ENCODE data around the gene KSR2. TPM values are rescaled to one million over a fixed set of nuclear protein-coding genes. Genes with fewer than 3 reads are reported as not detected.

KSR2 gene
- total RNA-seq, 2 donors from 2014 or later, result 0.05 TPM; not detected in 1

DNA sequence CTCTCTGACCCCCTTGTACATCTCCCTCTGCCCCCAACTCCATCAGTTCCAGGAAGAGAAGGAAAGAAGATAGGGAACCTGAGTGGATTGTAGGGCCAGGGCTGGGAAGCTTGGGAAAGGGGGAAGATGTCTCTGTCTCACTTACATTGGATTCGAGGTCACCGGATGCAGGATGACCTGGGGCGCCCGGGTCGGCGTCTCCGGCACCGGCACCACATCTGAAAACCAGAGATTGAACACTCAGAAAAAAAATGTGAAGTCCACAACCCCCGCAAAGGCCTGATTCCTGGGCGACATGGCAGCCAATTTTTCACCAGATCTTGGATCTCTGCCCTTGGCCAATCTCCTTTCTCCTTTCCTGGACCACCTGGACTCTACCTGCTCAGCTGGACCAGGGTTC, 438.0 kb downstream of the KSR2 start:
- intact Hi-C loops (cut with DNase I), result no loop called here
- DNase-seq (ENCODE audit: low spot score), result no peak

DNA sequence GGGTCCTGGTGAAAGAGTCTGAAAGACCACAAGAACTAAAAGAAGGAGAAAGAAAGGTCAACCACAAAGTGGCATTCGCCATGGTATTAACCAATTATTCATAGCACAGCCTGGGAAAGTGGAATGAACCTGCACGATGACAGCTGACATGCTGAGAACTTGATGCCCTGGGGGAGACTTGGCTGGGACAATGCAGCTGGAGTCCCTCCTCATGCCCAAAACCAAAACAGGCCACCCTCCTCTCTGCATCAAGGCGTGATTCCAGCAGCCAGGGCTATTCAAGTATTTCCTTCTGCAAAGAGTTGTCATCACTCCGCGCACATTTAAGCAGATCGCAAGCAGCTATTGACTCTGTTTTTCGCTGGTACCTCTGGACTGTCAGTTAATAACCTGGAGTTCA, 440.3 kb downstream of the KSR2 start:
- intact Hi-C loops (cut with DNase I), result no loop called here
- DNase-seq (ENCODE audit: low spot score), result no peak

DNA sequence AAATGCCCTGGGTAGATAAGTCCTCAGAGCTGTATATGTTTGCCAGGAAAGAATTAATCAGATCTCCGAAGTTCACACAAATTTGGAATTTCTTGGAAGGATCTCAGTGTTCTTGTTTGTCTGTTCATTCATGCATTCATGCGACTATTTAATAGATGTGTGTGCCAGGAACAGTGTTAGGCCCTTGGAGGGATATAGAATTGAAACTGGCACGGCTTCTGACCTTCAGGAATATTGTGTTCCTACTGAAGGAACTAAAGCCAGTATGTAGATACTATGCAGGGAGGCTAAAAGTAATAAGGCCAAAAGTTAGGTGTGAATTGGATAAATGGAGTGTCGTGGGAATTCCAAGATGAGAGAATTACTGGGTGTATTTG, 441.3 kb downstream of the KSR2 start:
- intact Hi-C loops (cut with DNase I), result no loop called here
- DNase-seq (ENCODE audit: low spot score), result no peak

DNA sequence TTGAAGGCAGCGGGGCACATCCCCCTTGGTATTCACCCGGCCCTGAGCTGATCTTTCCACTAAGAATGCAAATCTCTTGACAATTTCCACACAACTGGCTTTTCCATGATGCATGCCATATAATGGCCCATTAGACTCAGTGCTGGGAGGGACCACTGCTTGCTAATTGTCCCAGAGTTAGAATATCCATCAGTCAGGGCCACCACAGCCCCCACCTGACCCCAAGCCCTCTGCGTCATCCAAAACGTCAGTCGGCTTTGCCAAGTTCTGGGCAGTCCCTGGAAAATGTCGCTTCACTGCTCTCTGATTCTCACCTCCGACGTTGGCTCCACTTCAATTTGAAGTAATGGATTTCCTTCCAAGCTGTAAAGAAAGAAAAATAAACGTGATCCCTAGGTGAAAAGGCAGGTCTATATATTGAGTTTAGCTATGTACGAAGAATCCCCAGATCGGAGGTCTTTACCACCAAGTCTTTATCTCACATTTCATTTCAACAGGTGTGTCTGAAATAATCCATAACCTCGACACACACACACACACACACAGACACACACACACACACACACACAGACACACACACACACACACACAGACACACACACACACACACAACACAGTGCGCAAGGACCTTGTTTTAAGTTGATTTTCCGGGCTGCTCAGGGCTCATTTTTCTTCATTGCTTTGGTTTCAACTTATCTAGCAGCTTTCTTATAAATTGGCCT, 441.9 kb downstream of the KSR2 start:
- intact Hi-C loops (cut with DNase I), result no loop called here
- DNase-seq (ENCODE audit: low spot score), result no peak

DNA sequence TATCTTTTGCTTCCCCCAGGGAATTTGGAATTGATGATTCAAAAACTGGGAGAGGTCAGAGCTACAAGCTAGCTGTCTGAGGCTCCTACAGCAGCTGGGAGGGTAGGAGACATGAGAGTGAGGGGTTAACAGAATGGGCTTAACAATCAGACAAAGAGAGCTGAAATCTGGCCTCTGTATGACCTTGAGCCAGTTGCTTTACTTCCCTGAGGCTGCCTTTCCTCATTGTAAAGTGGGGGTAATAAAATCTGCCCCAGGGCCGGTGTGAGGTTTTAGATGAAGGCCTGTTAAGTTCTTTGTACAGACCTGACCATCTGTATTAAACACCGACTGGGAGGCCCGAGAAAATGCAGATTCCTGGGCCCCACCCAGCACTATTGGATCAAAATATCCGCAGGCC, 443.0 kb downstream of the KSR2 start:
- intact Hi-C loops (cut with DNase I), result no loop called here
- no peak for DNase-seq (ENCODE audit: low spot score)

DNA sequence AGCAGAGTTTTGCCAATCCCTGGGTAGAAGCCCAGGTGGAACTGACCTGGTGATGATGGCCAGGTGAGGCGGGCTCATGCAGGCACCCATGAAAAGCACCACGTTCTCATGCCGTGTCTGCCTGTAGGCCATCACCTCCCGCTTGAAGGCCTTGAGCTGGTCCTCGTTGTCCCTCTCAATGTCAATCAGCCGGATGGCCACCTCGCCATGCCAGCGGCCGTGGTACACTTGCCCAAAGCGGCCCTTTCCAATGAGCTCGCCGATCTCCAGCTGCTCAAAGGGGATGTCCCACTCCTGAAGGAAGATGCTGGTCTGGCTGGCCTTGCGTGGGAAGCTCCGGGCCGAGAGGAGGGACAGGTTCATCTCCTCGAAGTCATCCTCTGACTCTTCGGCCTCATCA, 444.0 kb downstream of the KSR2 start:
- intact Hi-C loops (cut with DNase I), result no loop called here
- DNase-seq (ENCODE audit: low spot score), result no peak

DNA sequence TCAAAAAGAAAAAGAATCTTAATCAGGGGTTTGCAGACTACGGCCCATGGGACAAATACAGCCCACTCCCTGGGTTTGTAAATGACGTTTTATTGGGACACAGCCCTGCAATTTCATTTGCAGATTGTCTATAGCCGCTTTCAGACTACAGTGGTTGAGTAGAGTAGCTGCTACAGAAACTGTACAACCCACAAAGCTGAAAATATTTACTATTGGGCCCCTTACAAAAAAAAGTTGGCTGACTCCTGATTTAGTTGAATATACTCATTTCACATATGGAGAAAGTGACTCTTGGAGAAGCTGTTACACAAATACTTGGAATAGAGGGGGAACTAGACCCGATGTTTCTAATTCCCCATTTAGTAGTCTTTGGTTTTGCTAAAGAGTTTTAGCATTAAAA, 444.8 kb downstream of the KSR2 start:
- intact Hi-C loops (cut with DNase I), result no loop called here
- no peak for DNase-seq (ENCODE audit: low spot score)

DNA sequence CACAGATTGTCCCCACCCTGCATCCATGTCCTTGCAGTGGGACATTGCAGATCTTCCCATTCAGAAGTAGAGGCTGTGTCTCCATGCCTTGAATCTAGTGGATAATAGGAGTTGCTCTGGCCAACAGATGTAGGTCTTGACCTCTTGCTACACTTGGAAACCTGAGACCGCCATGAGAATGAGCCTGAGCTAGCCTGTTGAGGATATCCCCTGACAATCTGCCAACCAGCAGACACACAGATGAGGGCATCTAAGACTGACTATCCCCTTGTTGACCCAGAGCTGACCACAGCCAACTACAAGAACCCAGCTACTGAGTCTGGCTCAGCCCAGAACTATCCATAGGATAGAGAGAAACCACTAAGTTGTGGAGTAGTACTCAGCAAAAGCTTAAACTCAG, 446.2 kb downstream of the KSR2 start:
- intact Hi-C loops (cut with DNase I), result no loop called here
- no peak for DNase-seq (ENCODE audit: low spot score)

DNA sequence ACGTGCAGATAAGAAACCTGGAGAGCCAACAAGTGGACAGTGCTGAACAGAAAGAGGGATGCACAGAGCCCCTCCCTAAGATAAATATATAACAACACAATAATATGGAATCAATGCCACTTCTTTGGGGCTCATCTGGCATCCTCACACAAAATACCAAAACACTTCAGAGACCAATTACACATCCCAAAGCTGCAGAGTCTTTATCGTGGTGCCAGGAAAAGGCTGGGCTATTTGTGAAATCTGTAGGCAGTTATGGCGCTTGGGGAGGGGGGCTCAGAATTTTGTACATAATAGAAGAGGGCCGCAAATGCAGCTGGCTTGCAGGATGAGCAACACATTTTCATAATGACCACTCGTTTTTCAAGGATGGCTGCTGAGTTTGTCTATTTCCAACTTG, 446.9 kb downstream of the KSR2 start:
- intact Hi-C loops (cut with DNase I), result no loop called here
- no peak for DNase-seq (ENCODE audit: low spot score)

DNA sequence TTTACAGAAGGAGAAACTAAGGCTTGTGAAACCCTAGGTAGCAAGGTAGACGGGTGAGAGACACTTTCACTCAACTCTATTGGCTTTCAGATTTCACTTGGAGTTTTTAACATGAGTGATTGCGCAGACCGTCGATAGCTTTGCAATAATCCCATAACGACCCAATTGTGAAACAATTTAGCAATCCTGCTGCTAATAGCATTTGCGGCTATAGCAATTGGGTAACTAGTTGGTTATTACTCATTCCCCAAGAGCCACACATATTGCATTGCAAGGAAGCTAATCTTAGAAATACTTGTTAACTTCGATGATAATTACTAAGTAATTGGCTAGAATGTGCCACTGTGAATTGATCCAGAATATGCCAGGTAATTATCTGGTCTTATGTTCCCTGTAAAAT, 447.4 kb downstream of the KSR2 start:
- intact Hi-C loops (cut with DNase I), result no loop called here

DNA sequence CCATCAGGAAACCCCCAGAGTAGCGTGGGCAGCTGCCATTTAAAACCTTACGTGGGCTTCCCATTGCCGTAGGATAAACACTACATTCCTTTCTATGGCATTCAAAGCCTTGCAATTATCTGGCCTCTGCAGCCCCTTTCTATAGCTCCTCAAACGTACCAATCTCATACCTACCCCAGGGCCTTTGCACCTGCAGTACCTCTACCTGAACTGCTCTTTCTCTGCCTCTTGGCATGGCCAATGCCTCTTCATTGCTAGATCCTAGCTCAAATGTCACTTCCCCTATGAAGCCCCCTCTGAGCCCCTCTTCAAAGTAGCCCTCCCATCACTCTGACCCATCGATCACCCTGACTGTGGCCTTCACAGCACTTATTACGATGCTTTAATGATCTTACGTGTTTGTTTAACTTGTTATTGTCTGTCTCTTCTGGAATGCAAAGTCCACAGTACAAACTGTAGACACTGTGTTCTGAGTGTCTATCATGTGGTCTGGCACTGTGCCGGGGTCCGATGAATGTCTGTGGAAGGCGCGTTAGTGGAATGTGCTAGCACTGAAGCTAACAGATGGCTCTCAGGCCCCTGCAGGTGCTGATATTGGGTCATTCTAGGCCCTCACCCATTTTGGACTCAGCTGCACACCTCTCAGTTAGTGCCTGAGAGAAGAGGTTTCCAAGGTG, 450.1 kb downstream of the KSR2 start:
- DNase-seq (ENCODE audit: low spot score), result no peak
- intact Hi-C loops (cut with DNase I), result loop anchor here in 1 of 2 donors (5.0 kb wide), 1 partner anchor 456 kb away; no protein-coding TSS in a partner anchor

More for the DNA sequence above, 447.4 kb downstream of the KSR2 start:
- no peak for DNase-seq (ENCODE audit: low spot score)

DNA sequence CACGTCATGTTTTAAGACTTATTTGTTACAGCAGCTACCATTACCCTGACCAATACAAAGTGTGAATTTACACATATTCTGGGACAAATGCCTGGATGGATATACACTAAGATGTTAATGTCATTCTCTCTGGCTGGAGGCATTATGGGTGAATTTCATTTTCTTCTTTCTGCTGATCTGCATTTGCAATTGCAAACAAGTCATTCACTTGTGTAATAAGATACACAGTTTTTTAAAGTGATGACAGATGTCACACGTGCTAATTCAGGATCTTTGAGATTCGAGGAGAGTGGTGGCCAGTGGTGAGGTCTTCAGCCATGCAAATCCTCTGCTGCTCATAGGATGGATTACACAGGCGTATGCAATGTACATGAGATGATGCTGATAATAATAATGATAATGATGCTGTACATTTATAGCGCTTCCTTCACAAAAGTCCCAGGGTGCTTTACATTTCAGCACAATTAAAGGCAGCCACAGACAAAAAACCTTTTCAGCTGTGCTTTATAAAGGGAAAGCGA, 451.5 kb downstream of the KSR2 start:
- intact Hi-C loops (cut with DNase I), result loop anchor here in 1 of 2 donors (5.0 kb wide), 1 partner anchor 455 kb away; no protein-coding TSS in a partner anchor

DNA sequence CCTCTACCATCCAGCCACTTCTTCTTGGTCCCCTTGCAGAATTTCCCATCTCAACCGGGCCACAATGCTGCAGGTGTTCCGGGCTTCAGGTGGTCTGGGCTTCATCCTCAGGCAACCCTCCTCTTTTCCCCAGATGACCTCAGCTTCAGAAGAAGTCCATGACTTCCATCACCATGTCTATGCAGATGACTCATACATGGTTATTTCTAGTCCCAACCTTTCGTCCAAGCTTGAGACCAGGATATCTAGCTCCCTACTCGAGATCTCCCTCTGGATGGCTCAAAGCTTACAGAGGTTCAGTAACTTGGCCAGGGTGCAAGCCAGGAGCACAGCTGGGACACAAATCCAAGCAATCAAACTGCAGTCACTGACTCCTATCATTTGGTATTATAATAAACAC, 452.8 kb downstream of the KSR2 start:
- DNase-seq (ENCODE audit: low spot score), result no peak
- intact Hi-C loops (cut with DNase I), result loop anchor here in 1 of 2 donors (5.0 kb wide), 1 partner anchor 454 kb away; no protein-coding TSS in a partner anchor

More for the DNA sequence above, 451.5 kb downstream of the KSR2 start:
- DNase-seq (ENCODE audit: low spot score), result no peak

DNA sequence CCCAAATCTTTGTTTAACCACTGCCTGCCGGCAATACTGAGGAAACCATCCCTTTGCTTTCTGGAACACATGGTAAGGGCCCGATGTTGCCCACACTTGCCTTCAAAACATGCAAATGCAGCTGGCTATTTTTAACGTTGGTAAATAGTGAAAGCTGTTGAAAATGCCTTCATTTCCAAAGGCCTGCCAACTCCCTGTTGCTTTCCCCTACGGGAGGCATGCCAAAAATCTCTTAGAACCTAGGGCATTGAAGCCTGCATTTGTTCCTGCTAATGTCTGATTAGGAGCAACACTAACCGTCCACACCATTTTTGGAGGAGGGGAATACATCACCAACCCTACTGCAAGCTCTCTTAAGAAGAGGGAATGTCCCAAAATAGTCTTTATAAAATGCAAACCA, 454.8 kb downstream of the KSR2 start:
- intact Hi-C loops (cut with DNase I), result no loop called here

DNA sequence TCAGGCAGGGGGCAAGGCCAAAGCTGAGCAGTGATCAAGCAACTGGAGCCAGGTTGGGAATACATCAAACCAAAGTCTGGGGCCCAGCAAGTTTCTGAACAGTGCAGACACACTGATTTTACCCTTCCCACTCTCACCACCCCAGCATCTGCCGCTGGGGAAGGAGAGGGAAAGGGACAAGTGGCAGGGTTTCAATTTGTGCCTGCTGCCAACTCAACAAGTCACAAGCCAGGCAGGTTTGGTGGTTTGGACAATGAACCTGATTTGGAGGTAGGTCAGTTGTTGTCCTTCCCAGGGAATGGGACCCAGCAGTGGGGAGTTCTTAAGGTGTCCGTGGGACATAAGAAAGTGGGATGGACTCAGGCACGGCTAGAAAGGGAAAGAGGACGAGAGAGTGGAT, 455.4 kb downstream of the KSR2 start:
- no peak for DNase-seq (ENCODE audit: low spot score)
- intact Hi-C loops (cut with DNase I), result no loop called here

More for the DNA sequence above, 454.8 kb downstream of the KSR2 start:
- no peak for DNase-seq (ENCODE audit: low spot score)

DNA sequence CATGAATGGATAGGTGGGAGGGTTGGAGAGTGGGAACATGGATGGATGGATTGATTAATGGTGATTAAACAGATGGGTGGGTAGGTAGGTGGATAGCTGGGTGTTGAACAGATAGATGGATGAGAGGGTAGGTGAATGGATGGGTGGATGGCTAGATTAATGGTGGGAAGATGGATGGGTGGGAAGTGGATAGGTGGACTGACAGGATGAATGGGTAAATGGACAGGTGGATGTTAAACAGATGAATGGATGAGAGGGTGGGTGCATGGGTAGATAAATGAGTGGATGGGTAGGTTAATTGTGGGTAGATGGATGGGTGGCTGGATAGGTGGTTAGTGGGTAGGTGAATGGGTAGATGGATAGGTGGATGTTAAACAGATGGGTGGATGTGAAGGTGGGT, 460.3 kb downstream of the KSR2 start:
- DNase-seq (ENCODE audit: low spot score), result no peak
- intact Hi-C loops (cut with DNase I), result no loop called here

DNA sequence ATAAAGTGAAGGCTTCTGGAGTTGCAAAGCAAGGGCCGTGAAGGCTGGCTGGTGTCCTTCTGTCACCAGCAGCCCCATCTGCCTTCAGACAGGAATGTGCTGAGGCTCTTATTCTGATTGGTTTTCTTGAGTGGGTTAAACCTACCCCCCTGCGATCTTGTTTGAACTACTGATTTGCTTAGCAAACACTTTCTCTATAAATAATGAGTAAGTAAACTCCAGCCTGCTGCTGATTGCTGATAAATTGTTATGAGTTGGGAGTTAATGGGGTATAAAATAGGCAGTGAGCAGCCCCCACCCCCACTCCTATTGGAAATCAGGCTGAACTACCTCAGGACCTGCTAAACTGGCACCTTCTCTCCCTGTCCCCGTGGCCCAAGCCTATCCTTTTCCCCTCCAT, 461.2 kb downstream of the KSR2 start:
- DNase-seq (ENCODE audit: low spot score), result no peak
- intact Hi-C loops (cut with DNase I), result no loop called here

DNA sequence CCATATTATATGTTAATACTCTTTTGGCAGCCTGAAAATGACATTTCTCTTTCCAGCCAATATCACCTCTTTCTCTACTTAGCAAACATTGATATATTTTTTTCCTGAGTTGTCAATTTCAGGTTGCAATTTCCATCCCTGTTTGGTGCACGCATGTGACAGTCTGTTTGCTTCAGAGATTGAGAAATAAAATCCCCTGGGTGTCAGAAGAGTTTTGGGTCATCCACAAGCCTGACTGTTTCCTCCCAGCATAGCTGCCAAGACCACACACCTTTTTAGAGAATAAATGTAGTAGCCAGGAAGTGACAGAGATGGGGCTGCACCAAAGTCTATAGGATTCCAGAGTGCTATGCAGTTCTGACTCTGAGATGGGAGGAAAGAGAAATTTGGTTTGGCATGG, 462.5 kb downstream of the KSR2 start:
- no peak for DNase-seq (ENCODE audit: low spot score)
- intact Hi-C loops (cut with DNase I), result no loop called here

DNA sequence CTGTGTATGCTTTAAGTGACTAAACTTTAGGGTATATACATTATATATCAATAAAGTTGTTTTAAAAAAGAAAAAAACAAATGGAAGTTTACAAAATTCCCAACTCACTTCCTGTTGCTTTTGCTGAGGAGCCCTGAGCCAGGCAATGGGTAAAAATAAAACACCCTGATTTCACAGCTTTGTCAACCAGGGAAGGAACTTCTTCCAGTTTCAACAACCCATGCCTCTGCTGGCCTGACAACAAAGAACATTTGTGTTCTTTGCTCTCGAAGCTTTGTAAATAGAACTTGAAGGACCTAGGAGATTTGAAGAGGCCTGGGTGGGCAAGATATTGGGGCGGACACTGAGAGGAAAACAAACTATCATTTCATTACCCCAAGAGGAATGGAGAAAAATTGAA, 466.2 kb downstream of the KSR2 start:
- intact Hi-C loops (cut with DNase I), result no loop called here
- no peak for DNase-seq (ENCODE audit: low spot score)

DNA sequence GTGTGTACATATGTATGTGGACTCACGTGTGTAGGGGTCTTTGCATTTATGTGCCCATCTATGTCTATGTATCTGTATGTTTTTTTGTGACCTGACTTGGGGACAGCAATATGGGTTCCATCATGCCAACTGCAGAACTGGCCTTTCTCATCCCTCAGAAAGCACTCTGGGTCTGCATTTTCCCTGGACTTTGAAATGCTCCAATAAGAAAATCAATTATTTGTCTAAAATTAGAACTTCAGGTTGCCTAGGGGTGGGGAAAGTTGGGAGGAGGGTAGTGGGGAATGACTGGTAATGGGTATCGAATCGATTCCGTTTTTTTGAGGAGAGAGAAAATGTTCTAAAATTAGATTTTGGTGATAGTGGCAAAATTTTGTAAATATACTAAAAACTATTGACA, 466.6 kb downstream of the KSR2 start:
- DNase-seq (ENCODE audit: low spot score), result no peak
- intact Hi-C loops (cut with DNase I), result no loop called here
